Suprapubic skin (tissue), 4 donors: ENCODE data around the gene TPRG1L. TPM values are rescaled to one million over a fixed set of nuclear protein-coding genes. Genes with fewer than 3 reads are reported as not detected.

ENCODE experiments used
- DNase-seq, 2 donors: peaks; one replicate each; pipeline ENCODE4 v3.0.0-alpha.2; 2019; ENCODE audit warnings: low spot score in 2 of 2
- H3K27ac ChIP-seq: fragments of 200-600 bp; sonication (generic); one replicate; pipeline ENCODE4 v1.5.1; 2019
- H3K27me3 ChIP-seq: fragments of 200-600 bp; sonication (generic); one replicate; pipeline ENCODE4 v1.5.1; 2019
- H3K36me3 ChIP-seq: fragments of 200-600 bp; sonication (generic); one replicate; pipeline ENCODE4 v1.5.1; 2019
- H3K4me1 ChIP-seq: fragments of 200-600 bp; sonication (generic); one replicate; pipeline ENCODE4 v1.5.1; 2019
- H3K4me3 ChIP-seq: fragments of 200-600 bp; sonication (generic); one replicate; pipeline ENCODE4 v1.5.1; 2019; ENCODE audit warnings: mild to moderate bottlenecking
- H3K9me3 ChIP-seq: fragments of 200-600 bp; sonication (generic); one replicate; pipeline ENCODE4 v1.5.1; 2019
- EP300 ChIP-seq: sonication (generic); formaldehyde crosslinking; IDR thresholded peaks from one replicate; pipeline ENCODE4 v1.6.1; 2017; ENCODE audit warnings: antibody characterized with exemption
- POLR2A ChIP-seq, 2 donors: fragments of 450-650 bp; IDR thresholded peaks; one replicate each; pipeline ENCODE4 v1.6.1; 2017; ENCODE audit warnings: antibody characterized with exemption in 2 of 2, mild to moderate bottlenecking in 2 of 2, moderate library complexity in 2 of 2
- POLR2AphosphoS5 ChIP-seq, 3 donors: sonication (generic); formaldehyde crosslinking; IDR thresholded peaks; one replicate each; pipeline ENCODE4 v1.6.1; 2017; ENCODE audit warnings: antibody characterized with exemption in 3 of 3
- WGBS: methylation state at CpG from one replicate; pipeline ENCODE4 v1.1.5; 2018; 5-methylcytosine and 5-hydroxymethylcytosine counted together
- total RNA-seq, 4 donors: library from RNA; depleted of rRNA; stranded (reverse); fragments of >200 nt; gene quantifications; one replicate each; pipeline ENCODE4 v1.1.0, GENCODE V29; 2016
- TF ChIP-seq, protein P1 (sequence below), 2 donors: fragments of 200-600 bp in 1 of 2; fragments of 450-650 bp in 1 of 2; sonication (generic) in 1 of 2; IDR thresholded peaks; one replicate each; pipeline ENCODE4 v1.5.1; 2016 to 2019; ENCODE audit warnings: antibody characterized with exemption in 2 of 2, mild to moderate bottlenecking in 1 of 2, moderate library complexity in 1 of 2

The TPRG1L gene
- total RNA-seq, 4 donors from 2014 or later = 36.9 to 52.6 (median 44.8) TPM

DNA sequence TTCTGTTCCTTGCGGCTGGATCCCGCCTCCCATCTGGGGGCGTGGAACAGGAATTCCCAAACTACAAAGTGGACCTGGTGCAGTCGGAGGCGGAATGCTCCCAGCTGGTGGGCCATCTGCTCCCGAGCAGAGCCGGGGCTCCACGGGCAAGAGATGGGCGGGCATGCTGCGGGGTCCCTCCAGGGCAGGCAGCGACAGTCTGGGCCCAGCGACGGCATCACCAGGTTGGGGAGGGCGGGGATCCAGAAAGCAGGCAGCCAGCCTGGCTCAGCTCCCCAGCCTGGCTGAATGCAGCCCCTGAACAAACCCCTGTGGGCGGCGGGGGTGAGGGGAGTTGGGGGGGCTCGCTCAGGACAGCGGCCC, 17.1 kb upstream of the TPRG1L start:
- no peak for DNase-seq
- no peak for TF ChIP-seq POLR2A (IDR thresholded peaks at IDR 0.05)
- TF ChIP-seq, protein P1, sequence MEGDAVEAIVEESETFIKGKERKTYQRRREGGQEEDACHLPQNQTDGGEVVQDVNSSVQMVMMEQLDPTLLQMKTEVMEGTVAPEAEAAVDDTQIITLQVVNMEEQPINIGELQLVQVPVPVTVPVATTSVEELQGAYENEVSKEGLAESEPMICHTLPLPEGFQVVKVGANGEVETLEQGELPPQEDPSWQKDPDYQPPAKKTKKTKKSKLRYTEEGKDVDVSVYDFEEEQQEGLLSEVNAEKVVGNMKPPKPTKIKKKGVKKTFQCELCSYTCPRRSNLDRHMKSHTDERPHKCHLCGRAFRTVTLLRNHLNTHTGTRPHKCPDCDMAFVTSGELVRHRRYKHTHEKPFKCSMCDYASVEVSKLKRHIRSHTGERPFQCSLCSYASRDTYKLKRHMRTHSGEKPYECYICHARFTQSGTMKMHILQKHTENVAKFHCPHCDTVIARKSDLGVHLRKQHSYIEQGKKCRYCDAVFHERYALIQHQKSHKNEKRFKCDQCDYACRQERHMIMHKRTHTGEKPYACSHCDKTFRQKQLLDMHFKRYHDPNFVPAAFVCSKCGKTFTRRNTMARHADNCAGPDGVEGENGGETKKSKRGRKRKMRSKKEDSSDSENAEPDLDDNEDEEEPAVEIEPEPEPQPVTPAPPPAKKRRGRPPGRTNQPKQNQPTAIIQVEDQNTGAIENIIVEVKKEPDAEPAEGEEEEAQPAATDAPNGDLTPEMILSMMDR (IDR thresholded peaks at IDR 0.05) = no peak
- no peak for TF ChIP-seq EP300
- no peak for TF ChIP-seq POLR2AphosphoS5 (IDR thresholded peaks at IDR 0.05)
- Histone ChIP-seq H3K9me3 (no peaks in the 10 kb centered on the region), H3K27me3 (peaks cover 33% of the 10 kb centered on the region), H3K27ac (no peak overlapping the region), H3K4me1 (peaks cover 23% of the 10 kb centered on the region), H3K4me3 (no peak overlapping the region), H3K36me3 (no peaks in the 10 kb centered on the region)
- WGBS = 83% methylated on average over 18 of the region's 18 CpGs

DNA sequence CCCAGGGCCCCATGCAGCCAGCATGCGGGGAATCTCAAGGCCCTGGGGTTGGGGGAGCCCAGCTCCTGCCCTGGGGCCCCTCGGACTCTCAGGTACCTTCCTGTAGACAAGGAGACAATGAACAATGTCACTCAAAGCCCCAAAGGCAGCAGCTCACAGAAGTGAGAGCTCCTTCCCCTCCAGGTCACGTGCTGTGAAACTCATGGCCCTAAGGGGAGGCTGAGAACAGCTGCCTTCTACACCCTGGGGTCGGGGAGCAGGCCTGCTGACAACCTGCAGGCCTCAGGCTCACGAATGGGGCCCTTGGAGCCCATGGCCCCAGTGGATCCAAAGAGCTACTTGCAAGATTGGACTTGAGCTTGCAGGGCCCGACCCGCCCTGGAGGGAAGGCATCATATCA, 16.7 kb upstream of the TPRG1L start:
- Histone ChIP-seq H3K4me3 (no peak overlapping the region), H3K27me3 (peaks cover 33% of the 10 kb centered on the region), H3K4me1 (peaks cover 23% of the 10 kb centered on the region), H3K9me3 (no peaks in the 10 kb centered on the region), H3K36me3 (no peaks in the 10 kb centered on the region), H3K27ac (no peak overlapping the region)
- TF ChIP-seq, protein P1 (IDR thresholded peaks at IDR 0.05) = no peak
- TF ChIP-seq POLR2A (IDR thresholded peaks at IDR 0.05) (no peak), EP300 (no peak), POLR2AphosphoS5 (IDR thresholded peaks at IDR 0.05) (no peak)
- WGBS = 88% methylated on average over 4 of the region's 7 CpGs
- DNase-seq = no peak

DNA sequence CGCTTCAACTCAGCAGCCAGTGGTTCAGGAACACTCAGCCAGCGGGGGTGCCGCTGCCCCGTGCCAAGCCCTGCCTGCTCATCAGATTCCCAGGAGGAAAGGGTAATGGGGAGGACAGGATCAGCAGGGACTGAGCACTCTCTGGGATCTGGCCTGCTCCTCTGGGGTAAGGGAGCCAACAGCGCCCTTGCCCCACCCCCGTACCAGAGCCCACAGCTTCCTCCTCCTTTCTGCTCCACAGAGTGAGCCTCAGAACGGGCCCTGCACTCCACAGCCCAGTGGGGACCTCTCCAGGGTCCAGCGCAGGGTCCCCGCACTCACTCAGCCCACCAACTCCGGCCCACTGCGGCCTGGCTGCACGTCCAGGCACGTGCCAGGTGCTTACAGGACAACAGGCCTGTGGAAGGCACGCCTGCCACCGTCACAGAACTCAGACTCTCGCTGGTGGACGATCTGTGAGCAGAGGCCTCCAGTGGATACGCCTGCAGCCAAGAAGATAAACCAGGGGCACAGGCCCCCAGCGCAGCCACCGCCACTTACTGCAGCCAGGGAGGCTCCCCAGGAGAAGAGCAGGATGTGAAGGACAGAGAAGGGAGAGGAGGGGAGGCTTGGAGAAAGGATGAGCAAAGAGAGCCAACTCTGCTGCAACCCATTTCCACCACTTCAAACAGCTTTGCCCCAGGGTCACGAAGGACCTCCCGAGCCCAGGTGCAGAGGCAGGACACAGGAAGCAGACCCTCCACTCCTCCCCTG, 15.6 kb upstream of the TPRG1L start:
- WGBS = 96% methylated on average over 8 of the region's 22 CpGs
- H3K4me3 ChIP-seq = no peak overlapping the region
- TF ChIP-seq EP300 (no peak), POLR2A (IDR thresholded peaks at IDR 0.05) (no peak), POLR2AphosphoS5 (IDR thresholded peaks at IDR 0.05) (no peak)
- TF ChIP-seq, protein P1 (IDR thresholded peaks at IDR 0.05) = no peak

DNA sequence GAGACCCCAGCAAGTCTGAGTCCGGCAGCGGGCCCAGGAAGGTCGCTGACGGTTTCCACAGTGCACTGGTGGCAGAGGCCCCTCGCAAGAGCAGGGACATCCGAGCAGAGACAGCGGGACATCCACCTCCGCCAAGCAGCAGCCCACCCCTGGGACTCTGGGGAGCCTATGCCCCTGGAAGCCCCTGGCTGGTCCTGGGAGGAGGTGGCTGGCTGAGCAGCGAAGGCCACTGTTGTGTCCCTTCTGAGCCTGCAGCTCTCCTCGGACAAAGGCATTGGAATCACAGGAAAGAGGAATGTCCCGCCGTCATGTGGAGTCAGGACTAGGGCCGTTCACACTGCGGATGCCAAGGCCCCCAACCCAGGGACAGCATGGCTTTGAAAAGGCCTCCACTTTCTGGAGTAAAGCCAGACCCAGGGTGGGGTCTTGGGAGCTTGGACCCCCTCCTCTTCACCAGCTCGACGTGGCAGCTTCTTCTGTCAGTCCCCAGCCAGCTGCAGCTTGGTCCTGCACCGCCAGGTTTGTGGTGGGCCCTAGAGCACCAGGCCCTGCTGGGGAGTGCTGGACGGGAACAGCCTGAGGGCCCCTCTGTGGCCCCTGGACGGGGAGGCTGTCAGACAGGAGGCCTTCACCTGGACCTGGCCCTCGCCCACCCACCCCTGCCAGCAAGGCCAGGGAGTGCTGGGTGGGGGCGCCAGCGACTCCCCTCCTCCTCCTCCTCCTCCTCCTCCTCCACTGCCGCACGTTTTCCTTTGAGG, 14.9 kb upstream of the TPRG1L start:
- H3K27ac ChIP-seq = no peak overlapping the region
- no peaks in the 10 kb centered on the region for H3K9me3 ChIP-seq
- no peaks in the 10 kb centered on the region for H3K36me3 ChIP-seq
- TF ChIP-seq, protein P1 (IDR thresholded peaks at IDR 0.05) = no peak
- TF ChIP-seq POLR2AphosphoS5 (IDR thresholded peaks at IDR 0.05) (no peak), EP300 (no peak)
- H3K4me3 ChIP-seq = no peak overlapping the region
- peaks cover 23% of the 10 kb centered on the region for H3K4me1 ChIP-seq
- peaks cover 30% of the 10 kb centered on the region for H3K27me3 ChIP-seq
- 40% methylated on average over 7 of the region's 24 CpGs for WGBS
- DNase-seq = no peak

More for the DNA sequence above, 15.6 kb upstream of the TPRG1L start:
- H3K27me3 ChIP-seq = peaks cover 30% of the 10 kb centered on the region
- DNase-seq = no peak
- H3K9me3 ChIP-seq = no peaks in the 10 kb centered on the region
- peaks cover 23% of the 10 kb centered on the region for H3K4me1 ChIP-seq
- no peak overlapping the region for H3K27ac ChIP-seq
- no peaks in the 10 kb centered on the region for H3K36me3 ChIP-seq

DNA sequence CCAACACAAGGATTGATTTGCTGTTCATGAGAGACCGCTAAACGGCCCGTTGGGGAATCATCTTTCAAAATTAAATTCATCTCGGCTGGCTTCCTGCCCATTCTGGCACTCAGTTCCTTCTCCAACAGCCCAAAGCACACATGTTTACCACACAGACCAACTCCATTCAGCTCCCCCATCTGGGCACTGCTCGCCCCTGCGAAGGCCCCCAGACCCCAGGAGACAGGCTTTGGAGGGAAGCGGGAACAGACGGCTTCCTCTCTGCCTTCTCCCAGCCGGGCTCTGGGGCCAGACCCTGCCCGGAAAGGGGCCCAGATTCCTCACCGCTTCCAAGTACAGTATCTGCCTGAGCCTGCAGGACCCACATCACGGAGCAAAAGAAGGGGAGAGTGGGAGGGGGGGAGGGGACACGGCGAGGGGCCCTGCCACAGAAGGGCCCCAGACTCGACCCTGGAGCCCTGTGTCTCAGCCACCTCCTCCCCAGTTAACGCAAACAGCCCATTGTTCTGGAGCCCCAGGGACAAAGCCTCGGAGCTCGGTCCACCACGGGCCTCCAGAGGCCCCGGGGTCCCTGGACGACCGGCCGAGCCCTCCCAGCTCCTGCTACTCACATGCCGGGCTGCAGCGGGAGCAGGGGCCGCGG, 14.2 kb upstream of the TPRG1L start:
- no peak for TF ChIP-seq POLR2A (IDR thresholded peaks at IDR 0.05)
- TF ChIP-seq EP300 = no peak
- no peak for TF ChIP-seq POLR2AphosphoS5 (IDR thresholded peaks at IDR 0.05)
- TF ChIP-seq, protein P1 (IDR thresholded peaks at IDR 0.05) = no peak
- H3K4me3 ChIP-seq = peak overlapping the region; percentile 50
- peaks cover 23% of the 10 kb centered on the region for H3K4me1 ChIP-seq
- H3K27ac ChIP-seq = no peak overlapping the region
- H3K9me3 ChIP-seq = no peaks in the 10 kb centered on the region
- no peaks in the 10 kb centered on the region for H3K36me3 ChIP-seq
- no peak for DNase-seq
- WGBS = 2% methylated on average over 14 of the region's 27 CpGs
- H3K27me3 ChIP-seq = peaks cover 32% of the 10 kb centered on the region
